GM18520 (cell line): ENCODE measurements around the gene GPR171.

Source experiments
- ATAC-seq: cut with Tn5 transposase; IDR thresholded peaks from one replicate; pipeline ENCODE4 v1.9.1; 2021; ENCODE audit not compliant: unreplicated experiment

GPR171 gene

DNA sequence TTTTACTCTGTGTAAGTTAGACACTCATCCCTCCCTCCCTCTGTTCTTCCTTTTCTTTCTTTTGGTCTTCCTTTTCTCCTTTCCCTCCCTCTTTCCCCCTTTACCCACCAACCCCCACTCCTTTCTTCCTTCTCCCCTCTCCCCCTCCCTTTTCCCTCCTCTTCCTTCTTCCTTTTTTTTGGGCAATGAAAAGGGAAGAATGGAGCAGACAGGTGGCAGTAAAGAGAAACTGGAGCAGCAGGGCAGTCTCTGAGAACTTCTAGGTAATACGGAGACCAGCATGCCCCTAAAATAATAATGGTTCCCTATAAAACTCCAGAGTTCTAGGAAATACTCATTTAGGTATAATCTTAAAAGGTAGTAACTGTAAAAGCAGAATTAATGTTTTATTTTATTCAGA is 11.4 kb upstream of the GPR171 start:
- no peak for ATAC-seq

DNA sequence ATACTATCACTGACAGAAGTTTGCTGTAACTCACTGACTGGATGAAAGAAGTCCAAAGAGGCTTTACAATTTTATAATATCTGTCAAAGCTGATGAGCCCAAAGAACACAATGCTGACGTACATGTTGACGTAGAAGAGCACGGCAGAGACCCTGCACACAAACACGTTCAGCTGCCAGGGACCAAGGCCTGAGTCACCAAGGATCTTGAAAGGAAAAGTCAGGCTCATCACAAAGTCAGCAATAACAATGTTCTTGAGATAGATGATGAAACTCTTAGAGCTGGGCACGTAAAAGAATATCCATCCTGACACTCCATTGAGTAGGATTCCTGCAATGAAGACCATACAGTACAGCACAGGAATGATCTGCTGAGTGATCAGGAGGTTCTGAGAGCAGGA is 10.9 kb upstream of the GPR171 start:
- ATAC-seq, result no peak

DNA sequence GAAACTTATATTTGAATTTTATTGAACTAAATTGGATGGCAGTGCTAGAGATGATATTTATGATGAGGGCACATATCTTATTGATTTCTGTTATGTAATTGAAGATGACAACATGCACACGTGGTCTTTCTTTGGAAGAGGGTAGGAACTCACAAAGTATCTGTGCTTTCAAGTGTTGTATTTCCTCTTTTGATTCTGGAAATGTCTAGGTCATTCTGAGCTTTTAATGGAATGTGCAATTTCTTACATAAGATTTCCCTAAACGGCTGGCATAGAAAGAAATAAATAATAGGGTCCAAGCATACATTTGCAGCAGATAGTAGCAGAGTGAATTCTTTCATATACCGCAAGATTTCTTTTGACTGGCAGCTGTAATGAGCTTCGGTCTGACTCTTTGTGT is 10.1 kb upstream of the GPR171 start:
- no peak for ATAC-seq

DNA sequence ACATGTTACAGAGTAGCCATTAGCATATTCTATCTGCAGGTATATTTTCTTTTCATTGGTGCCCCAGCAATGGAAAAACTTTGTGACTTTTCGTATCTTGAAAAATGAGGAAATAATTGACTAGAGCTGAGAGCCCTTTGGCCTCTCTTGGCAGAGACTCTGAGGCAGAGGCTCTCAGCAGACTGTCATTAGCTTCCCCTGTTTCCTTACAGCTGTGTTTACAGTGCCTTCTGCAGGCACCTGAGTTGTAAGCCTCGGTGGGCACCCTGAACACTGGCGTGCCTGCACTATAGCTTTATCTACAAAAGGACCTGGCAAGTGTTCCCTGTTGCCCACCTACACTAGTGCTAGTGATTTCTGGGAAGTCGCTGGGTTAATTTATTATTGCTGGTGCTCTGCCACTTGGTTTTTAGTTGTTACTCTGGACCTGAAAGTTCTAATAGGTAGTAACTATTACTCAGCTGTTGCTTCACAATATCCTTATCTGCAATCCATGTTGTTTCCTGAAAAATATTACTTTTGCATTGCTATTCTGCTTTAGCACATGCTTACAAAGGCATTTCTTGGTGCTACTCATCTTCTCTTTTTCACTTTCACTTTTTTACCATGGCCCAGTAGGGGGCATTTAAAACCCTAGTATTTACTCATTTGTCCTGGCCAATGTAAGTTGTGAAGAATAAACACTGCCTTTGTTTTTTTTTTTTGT is 7.8 kb upstream of the GPR171 start:
- peak; percentile 60 for ATAC-seq

DNA sequence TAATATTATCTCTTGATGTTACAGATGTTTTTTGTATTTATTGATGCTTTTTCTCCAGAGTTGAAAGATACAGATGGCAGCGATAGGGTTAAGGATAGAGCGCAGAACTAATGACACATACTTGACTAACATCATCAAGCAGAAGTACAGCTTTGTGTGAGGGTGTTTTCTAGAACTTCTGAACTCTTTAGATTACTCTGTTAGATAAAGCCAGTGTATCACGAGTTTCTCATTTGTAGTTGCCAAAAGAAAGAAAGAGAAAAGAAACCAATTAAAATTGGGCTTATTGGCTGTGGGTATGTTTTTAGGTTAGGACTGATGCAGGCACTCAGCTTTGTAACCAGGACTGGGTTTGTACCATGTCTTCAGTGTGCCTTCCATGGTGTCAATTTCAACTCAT is 6.6 kb upstream of the GPR171 start:
- ATAC-seq, result no peak

DNA sequence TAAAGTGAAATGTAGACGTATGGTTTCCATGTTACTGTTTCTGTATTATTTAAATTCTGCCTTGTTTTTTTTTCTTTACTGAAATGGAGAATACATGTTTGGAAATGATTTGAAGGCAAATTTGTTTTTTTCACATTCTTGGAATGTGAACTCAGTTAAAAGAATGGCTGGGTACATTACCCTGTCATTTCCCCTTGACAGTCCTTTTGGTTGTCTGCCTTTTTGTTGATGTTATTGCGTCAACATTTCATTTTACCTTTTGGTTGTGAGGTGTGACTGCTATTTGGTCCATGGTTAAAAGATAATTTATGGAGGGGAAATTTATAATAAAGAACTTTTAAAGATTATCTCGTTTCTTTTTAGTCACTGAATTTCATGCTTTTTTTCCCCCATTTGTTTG is 3.2 kb upstream of the GPR171 start:
- no peak for ATAC-seq

DNA sequence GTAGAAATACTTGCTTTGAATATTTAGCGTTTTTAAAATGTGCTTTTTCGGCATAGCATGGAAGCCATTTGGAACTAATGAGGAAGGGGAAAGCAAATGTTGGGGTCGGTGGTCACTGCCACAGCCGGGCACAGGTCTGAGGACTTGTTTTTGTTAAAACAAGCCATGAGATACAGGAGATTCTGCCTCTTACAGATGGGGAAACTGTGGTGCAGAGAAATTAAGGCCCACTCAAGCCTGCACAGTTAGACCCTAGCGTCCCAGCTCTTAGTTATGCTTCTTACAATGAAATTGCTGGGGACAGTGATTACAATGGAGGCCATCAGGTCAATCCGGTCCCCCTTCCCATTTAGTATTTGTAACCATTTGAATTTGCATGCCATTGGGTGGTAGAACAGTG is 2.5 kb upstream of the GPR171 start:
- no peak for ATAC-seq

DNA sequence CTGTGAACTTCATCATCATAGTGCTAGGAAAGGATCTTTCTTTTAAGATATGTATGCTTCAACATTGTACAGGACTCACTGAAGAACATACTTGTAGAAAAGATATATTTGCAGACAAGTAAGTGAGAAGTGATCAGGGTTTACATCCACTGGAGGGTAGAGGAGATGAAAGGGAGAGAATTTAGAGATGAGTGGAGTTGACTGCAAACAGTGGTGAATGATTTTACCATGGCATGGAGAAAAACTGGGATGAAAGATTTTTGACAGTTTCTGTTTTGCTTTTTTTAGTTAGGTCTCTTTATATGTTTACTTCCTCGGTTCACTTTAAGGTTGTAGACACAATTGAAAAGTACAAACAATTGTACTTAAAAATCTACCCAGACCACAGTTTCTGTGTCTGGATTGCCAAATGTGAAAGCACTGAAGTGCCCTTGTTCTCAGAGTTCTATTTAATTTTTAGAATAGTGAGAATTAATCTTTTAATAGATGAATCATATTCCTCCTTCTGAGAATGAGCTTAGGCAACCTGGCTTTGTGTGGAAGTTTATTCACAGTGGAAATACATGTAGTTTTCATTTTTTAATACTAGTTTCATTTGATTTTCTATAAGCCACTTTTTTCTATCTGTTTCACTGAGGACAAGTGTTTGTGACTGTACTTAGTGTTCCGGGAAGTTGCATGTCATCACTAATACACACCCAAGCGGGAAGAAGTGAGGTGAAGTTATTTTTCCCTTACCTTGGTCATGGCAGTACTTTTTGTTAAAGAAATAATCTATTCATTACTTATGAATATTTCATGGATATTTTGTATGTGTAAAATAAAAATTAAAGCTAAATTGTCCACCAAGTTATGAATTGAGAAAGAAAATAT is 1.8 kb upstream of the GPR171 start:
- no peak for ATAC-seq

DNA sequence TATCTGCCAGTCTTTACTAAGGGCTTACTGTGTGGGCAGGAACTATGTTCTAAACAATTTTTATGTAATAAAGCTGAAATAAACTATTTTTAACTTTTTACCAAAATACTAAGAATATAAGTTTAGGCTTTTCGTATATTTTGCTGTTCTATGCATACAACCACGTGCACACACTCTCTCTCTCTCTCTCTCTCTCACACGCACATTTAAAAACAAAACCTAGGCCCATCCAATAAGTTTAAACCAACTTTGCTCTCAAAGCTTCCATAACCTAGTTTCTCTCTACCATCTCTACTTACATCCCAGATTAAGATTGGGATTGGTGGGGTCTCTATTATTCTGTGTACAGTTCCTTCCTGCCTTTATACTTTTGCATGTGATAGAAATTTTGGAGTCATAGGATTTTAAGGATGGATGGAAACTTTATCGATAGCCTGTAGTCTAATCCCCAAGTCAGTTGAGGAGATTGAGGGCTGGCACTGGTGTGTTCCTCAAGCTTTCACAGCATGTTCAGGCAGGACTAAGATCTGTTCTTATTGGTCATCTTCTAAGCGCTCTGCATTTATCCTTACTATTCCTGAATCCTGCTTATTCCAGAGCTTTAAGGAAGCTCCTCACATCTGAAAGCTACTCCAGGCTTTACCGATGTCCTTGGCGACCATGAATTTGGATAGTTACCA is 1.8 kb downstream of the GPR171 start:
- no peak for ATAC-seq

DNA sequence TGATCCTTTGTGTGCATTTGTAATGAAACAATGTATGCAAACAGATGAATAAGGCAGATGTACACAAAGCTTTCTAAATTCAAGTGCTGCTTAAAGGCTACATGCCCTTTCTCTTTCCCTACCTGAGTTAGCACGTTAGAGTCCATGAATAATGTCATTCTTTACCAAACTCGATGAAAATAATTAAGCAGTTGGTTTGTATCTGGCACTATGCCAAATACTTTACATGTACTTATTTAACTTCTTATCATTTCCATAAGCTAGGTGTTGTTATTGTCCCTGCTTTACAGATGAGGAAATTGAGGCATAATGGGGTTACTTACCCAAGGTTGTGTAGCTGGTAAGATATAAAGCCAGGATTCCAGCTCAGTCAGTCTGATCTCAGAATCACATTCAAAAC is 2.4 kb downstream of the GPR171 start:
- no peak for ATAC-seq

DNA sequence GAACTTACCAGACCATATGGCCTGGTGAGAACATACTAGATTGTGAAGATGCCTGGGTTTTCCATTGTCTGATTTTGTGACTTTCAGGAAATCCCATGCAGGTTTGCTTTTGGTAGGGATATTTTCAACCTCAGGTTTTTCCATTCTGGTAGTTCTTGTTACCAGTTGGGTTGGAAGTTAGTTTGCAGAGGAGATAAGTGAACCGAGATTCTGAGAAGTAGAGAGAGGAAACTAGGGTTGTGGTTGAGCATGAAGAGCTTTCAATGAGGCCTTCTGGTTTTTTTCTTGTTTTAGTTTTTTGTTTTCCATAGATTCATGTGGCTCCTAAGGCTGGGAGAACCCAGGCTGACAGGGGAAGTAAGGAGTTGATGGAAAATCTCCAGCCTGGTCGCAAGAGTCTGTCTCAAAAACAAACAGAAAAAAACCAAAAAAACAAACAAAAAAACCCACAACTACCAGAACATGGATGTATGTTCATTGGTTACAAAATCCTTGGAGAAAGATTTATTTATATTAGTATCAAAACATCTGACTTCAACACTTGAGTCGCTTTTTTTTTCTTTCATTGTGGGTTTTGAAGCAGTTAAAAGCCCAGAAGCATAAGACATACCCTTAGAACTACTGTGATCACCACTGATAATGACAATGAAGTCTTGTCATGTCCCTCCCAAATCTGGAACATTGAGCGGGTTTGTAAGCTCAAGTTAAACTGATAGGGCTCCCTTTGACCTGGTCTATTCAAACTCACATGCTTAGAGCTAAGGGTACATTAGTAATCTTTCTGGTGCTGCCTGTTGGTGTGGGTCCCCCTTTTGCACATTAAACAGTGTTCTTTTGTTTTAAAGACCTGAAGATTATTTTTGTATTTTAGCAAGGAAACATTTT is 3.2 kb downstream of the GPR171 start:
- ATAC-seq, result no peak

DNA sequence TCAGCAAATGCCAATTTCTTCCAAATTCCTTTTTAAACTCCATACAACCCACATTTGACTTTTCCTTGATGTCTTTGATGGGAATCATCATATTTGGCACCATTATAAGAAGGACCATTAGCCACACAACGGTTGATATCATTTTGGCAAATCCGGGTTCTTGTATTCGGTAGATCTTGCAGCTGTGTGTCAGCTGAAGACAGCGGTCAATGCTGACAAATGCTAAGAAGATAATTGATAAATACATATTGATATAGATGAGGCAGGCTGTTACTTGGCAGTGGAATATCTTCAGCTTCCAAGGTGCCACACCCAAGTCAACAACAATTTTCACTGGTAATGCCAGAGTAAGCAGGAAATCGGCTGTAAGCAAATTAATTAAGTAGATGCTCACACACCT is 4.2 kb downstream of the GPR171 start:
- ATAC-seq, result no peak

DNA sequence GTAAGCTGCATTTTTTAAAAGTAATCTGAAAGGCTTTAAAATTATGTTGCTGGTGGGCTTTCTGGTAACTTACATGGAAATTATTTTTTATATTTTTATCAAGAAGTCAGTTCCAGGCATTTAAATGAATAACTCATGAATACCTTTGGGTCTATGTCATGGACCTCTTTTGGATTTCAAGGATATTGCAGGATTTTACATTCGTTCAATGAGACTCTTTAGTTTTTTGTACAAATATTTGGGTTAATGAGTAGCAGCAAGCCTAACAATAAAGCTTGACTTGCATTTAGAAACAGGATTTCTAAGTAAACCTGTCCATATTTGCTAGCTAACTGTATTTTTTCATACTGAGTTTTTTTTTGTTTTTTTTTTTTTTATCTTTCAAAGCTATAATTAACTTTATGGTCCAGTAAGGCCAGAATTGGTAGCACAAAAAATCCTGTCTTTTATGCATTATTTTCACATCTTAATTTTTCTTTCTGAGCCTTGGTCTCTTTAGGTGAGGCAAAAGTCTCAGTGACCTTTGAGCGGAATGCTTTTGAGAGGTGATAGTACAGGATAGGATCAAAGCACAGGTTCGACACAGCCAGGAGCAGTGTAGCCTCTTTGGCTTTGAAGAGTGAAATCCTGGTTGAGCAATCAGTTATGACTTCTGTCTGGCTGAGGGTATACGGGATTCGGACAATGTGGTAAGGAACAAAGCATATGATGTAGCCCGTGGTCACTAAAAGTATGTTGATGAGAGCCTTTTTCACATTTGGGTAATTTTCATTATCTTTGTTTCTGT is 4.8 kb downstream of the GPR171 start:
- ATAC-seq, result no peak

DNA sequence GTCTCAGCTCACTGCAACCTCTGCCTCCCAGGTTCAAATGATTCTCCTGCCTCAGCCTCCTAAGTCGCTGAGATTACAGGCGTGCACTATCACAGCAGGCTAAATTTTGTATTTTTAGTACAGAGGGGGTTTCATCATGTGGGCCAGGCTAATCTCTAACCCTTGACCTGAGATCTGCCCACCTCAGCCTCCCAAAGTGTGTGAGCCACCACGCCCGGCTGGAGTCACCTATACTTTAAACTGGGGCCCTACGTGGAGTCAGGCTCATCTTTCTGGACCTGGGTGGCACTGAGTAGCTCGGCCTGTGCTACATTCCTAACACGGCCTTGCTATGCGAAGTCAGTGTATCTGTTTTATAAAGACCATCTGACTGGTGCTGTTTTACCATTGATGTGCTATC is 5.8 kb downstream of the GPR171 start:
- no peak for ATAC-seq

DNA sequence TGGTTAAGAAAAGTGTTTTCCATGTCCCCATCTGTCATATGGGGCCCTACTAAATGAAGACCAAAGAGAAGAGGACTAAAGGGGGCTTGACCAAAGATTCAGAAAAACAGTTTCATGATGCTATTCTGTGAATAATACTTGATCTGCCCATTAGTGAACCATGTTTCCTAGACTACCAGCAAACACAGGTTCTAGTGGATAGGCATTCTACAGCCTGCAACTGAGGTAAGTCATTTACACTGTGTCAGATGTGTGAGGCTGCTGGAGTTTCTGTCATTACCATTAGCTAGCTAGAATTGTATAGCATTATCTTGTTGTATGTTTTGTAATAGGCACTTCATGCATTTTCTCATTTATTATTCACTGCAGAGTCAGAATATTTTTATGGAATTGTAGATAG is 6.6 kb downstream of the GPR171 start:
- no peak for ATAC-seq

DNA sequence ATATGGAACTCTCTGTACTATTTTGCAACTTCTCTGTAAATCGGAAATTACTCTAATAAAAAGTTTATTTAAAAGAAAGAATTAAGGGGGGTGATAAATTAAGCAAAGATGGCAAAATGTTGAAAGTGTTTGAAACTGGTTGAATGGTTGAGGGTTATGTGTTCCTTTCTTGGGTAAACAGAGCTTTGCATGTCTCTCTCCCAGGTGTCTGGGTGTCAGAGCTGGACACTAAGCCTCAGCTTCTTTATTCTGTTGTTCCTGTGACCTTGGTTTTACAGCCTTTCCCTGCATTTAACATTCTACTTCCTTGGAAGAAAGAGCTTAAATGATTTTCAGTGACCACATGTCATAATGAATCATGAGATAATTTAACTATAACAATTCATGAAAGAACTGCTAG is 7.2 kb downstream of the GPR171 start:
- no peak for ATAC-seq

DNA sequence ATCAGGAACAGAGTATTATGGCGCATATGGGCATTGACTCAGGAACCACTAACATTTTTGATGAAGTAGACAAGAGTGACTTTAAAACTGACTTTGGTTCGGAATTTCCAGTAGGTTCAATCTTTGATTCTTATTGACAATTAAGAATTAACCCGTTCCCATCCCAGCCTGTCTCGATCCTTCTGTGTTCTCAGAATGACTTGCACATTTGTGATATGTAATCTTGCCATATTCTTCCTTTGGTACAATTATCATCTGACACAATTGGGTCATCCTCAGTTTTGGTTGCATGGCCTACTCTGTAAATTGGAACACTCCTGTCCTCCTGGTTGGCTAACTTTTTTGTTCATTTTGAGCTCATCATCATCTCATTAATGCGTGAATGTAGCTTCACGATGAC is 10.5 kb downstream of the GPR171 start:
- no peak for ATAC-seq

DNA sequence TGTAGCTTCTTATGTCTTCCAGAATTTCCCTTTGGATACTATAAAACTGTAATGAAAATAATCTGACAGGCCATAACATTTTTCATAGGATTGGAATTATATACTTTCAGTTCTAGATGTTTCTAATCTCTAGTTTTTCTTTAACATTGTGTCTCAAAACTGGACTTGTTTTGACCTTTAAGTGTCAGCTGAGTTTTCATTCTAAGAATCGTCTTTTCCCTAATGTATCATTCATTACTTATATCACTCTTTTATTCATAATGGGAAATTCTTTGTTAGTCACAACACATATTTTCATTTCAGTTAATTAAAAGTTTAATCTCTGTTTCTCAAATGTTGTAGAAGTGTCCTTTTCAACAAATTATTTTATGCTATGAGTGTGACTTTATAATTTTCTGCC is 11.9 kb downstream of the GPR171 start:
- no peak for ATAC-seq

DNA sequence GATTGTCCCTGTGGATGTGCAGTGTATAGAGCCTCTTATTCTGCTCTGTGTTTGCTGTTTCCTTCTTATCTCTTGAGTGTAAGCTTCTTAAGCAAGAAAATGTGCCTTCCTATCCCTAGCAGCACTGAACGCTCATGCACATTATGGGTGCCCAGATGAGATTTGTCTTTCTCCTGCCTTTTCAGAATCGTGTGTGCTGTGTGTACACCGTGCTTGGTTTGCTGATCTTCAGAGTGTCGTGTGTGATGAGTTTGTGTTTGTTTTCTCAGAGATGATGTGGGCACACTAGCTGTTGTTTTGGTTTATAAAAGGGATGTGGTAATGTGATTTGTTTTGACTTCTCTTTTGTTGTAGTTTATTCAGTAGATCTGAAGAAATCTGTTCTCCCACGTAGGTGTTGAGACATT is 19.7 kb downstream of the GPR171 start:
- no peak for ATAC-seq

DNA sequence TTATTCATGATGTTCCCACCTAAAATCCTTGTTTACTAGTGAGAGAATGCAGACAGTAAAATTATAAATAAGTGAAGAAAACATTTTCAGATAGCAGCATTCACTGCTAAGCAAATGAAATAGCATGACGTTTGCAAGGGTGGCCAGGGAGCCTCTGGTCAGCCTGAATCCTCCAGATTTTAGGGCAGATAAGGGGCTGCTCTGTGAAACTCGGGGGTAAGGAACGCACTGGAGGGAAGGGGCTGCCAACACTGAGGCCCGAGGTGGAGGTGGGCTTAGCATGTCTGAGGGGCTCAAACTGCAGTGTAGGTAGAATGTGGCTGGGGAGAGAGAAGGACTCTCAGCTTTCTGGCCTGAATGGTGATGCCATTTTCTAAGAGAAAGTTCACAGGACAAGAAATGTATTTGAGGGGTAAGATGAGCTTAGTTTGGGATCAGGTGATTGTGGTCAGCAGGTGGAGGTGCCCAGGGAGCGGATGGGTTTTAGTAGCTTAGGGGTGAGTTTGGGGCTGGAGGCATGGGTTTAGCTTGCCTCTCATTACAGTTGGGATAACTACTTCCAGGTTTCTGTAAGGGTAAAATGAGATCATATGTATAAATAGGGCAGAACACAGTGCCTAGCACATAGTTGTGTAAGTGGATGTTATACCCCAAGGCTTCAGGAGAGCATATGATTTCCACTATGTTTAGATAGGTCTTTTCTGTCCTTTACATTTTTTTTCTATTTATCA is 20.5 kb downstream of the GPR171 start:
- no peak for ATAC-seq
